ENCODE data around the gene ZNFX1.
"Not testable (repeated sequence)": the region's sequence is repeated elsewhere in the genome, so short reads cannot be mapped to it uniquely, and the experiment has no call there.

Gene ZNFX1

GRCh38 chr20:49278036-49278817 is at the start of gene ZNFX1:
ZNFX1 (minus strand) TSS chr20:49278057; CDS start chr20:49275839, 2,218 bp downstream.
- DNase-seq = peak; percentile 98

- no peak for DNase-seq
These were observed 48.2 kb upstream of the ZNFX1 start for GRCh38 chr20:49326026-49326425.

- DNase-seq = no peak
These were observed 46.4 kb upstream of the ZNFX1 start for GRCh38 chr20:49324306-49324705.

GRCh38 chr20:49323622-49324238 is 45.9 kb upstream of the ZNFX1 start:
- peak; percentile 8 for DNase-seq

GRCh38 chr20:49320460-49320859 is 42.6 kb upstream of the ZNFX1 start:
- no peak for DNase-seq

- no peak for DNase-seq
These were observed 41.5 kb upstream of the ZNFX1 start for GRCh38 chr20:49319208-49319809.

- no peak for DNase-seq
These were observed 40.8 kb upstream of the ZNFX1 start for GRCh38 chr20:49318430-49319207.

- DNase-seq = no peak
These were observed 40.2 kb upstream of the ZNFX1 start for GRCh38 chr20:49318091-49318429.

- DNase-seq = no peak
These were observed 38.8 kb upstream of the ZNFX1 start for GRCh38 chr20:49316704-49317103.

GRCh38 chr20:49315580-49315979 is 37.7 kb upstream of the ZNFX1 start:
- no peak for DNase-seq

GRCh38 chr20:49314052-49314451 is 36.2 kb upstream of the ZNFX1 start:
- not testable (repeated sequence) for DNase-seq

- no peak for DNase-seq
These were observed 35.4 kb upstream of the ZNFX1 start for GRCh38 chr20:49313283-49313682.

- DNase-seq = no peak
These were observed 34.8 kb upstream of the ZNFX1 start for GRCh38 chr20:49312661-49313060.

GRCh38 chr20:49310705-49311104 is 32.8 kb upstream of the ZNFX1 start:
- no peak for DNase-seq

GRCh38 chr20:49308875-49309274 is 31.0 kb upstream of the ZNFX1 start:
- no peak for DNase-seq

GRCh38 chr20:49306903-49307620 is 29.2 kb upstream of the ZNFX1 start:
- no peak for DNase-seq

- DNase-seq = no peak
These were observed 25.3 kb upstream of the ZNFX1 start for GRCh38 chr20:49303065-49303552.

- no peak for DNase-seq
These were observed 20.0 kb upstream of the ZNFX1 start for GRCh38 chr20:49297605-49298530.

GRCh38 chr20:49294002-49294654 is 16.3 kb upstream of the ZNFX1 start:
- DNase-seq = not testable (repeated sequence)

- DNase-seq = no peak
These were observed 15.3 kb upstream of the ZNFX1 start for GRCh38 chr20:49293122-49293521.

- no peak for DNase-seq
These were observed 14.2 kb upstream of the ZNFX1 start for GRCh38 chr20:49292010-49292409.
